Cortex of kidney (tissue), 1 donor: ENCODE measurements around the gene EIF4G1.

Source experiments
- DNase-seq: peaks from one replicate; lab custom pipeline; 2025; lab: John Stamatoyannopoulos, UW

Gene EIF4G1

GRCh38 chr3:184350618-184351017 lies 36.2 kb downstream of the EIF4G1 start:
- no peak for DNase-seq

GRCh38 chr3:184351511-184352148 lies 37.2 kb downstream of the EIF4G1 start:
- DNase-seq: no peak

- DNase-seq: no peak
Observed at GRCh38 chr3:184352149-184352785, 37.9 kb downstream of the EIF4G1 start.

- DNase-seq: no peak
Observed at GRCh38 chr3:184352897-184353545, 38.6 kb downstream of the EIF4G1 start.

GRCh38 chr3:184353546-184353941 lies 39.1 kb downstream of the EIF4G1 start:
- no peak for DNase-seq

- no peak for DNase-seq
Observed at GRCh38 chr3:184354121-184354728, 39.8 kb downstream of the EIF4G1 start.

GRCh38 chr3:184354754-184355153 lies 40.3 kb downstream of the EIF4G1 start:
- DNase-seq: no peak

- no peak for DNase-seq
Observed at GRCh38 chr3:184355261-184356040, 41.0 kb downstream of the EIF4G1 start.

- no peak for DNase-seq
Observed at GRCh38 chr3:184357248-184358123, 43.1 kb downstream of the EIF4G1 start.

- no peak for DNase-seq
Observed at GRCh38 chr3:184358124-184358767, 43.8 kb downstream of the EIF4G1 start.

- DNase-seq: no peak
Observed at GRCh38 chr3:184358921-184359350, 44.5 kb downstream of the EIF4G1 start.

- DNase-seq: no peak
Observed at GRCh38 chr3:184359610-184360009, 45.2 kb downstream of the EIF4G1 start.

- no peak for DNase-seq
Observed at GRCh38 chr3:184360070-184360928, 45.9 kb downstream of the EIF4G1 start.

- no peak for DNase-seq
Observed at GRCh38 chr3:184360929-184361531, 46.6 kb downstream of the EIF4G1 start.

GRCh38 chr3:184361532-184361931 lies 47.1 kb downstream of the EIF4G1 start, which contains the start of the genes CLCN2 and POLR2H:
TSS of gene CLCN2 (minus strand) at chr3:184361605. CDS start at chr3:184361479, 126 bp downstream.
TSS of gene POLR2H (plus strand) at chr3:184361710. CDS start at chr3:184363493, 1,783 bp downstream.
- no peak for DNase-seq

- DNase-seq: no peak
Observed at GRCh38 chr3:184361932-184362667, 47.7 kb downstream of the EIF4G1 start.

GRCh38 chr3:184362668-184363546 lies 48.5 kb downstream of the EIF4G1 start:
- DNase-seq: peak; percentile 96
